Activated CD8-positive, alpha-beta memory T cell treated with anti-CD3 and anti-CD28 coated beads for 48 hours (primary cell): ENCODE results near the gene PLEKHM3.

Source experiments
- DNase-seq, 3 experiments: peaks; one replicate each; pipeline ENCODE4 v3.0.0-alpha.2; 2020; ENCODE audit warnings: low read depth in 2 of 3, low spot score in 2 of 3

PLEKHM3 gene

DNA sequence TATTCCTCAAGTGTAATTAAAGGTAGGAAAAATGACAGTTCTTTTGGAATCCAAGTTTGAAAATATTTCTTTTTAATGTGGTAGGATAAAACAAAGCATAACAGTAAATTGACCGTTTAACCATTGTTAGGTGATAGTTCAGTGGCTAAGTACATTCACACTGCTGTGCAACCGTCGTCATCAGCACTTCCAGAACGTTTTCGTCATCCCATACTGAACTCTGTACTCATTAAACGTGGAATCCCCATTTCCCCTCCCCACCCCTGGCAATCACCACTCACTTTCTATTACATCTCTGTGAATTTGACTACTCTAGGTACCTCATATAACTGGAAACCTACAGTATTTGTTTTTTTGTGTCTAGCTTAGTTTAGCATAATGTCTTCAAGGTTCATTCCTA, 222.7 kb downstream of the PLEKHM3 start:
- no peak for DNase-seq

DNA sequence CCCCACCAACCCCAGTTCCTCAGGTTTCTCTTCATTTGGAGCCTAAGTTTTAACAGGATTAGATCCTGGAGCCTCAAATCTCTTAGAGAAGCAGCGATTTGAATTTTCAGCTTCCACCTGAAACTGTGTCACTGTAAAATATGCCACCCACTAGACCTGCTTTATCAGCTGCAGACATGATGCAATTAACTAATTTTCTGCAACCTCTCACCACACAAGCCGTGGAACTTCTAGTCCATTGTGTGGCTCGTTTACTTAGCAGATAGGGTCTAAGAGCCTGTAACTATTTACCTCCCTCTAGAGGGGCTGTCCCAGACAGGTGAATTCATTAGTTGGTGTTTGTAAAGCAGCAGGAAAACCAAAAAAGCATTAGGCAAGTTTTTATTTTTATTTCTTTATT, 224.1 kb downstream of the PLEKHM3 start:
- no peak for DNase-seq

DNA sequence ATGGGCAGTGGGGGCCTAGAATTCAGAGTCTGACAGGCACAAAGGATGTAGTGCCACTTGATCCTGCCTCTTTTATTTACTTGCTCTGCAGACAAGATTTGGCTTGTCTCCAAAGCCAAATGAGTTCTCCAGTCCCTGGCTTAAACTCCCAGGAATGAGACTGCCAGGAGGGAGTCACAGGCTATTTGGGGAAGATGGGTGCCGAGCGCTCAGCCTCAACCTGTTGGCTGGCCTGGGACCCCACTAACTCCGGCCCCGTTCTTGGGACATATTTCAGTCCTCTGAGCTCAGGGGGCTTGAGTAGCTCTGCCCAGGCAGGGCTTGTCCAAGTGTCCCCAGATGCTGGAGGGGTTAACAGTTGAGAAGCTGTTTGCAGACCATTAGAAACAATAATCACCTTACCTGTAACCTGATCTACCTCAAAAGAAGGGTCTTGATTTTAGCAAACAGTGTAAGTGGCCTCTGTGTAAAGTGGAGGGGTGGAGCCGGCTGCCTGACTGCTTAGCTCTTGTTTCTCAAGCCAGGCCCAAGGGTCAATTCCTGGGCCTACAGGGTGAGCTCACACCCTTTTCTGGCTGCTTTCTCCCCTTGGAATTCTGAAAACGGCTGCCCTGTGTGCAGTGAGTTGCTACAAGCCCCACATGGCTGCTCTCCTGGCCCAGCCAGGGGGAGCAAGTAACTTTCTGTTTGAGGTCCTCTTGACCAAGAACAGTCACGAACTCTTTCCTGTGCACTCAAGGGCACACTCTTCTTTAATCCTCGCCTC, 228.6 kb downstream of the PLEKHM3 start:
- no peak for DNase-seq

DNA sequence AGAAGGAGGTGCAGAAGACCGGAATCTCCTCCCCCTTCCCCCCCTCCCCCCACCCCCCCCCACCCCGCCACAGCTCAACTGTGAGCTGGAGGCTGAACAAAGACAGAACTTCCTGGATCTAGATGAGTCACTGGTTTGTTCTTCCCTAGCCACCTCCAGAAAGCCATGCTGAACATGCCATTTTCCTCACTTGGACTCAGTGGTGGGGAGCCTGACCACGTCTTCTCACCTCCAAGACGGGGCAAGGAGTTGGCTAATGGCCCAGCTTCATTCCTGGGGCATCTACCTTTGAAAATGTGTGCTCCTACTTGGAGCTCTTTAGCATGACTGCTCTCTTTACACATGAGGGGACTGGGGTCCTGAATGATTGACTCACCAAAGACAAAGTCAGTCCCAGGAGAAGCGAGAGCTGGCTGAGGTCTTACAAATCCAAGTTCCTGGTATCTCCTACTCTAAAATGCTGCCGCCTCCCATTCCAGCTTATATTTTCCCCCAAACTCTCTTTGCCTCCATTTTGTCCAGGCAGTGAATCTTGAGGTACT, 233.0 kb downstream of the PLEKHM3 start:
- no peak for DNase-seq

DNA sequence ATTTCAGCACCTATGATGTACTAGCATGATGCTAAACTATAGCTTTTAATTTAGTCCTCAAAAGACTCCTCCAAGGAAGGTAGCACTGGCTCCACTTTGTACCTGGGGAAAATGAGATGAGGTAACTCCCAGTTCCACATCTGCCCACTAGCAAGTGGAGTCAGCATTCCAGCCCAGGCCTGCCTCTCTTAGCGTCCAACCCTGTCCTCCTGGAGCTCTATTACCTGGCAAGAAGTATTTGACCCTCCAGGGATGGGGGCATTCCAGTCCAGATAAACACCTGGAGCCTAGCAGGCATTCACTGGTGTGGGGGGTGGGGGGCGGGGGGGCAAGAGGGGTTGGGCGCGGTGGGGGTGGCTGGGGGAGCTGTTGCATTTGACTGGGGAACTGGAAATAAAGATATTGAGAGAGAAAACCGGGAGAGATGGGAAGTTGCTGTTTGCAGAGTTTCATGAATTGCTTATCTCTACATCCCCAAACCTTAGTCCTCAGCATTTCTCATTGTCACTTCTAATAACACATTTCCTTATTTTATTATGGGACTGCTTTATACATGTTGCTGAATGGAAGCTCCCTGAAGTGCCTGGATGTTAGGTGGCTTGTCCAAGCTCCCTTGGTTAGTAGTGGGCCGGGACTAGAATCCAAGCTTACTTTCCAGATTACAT, 233.6 kb downstream of the PLEKHM3 start:
- DNase-seq = no peak

DNA sequence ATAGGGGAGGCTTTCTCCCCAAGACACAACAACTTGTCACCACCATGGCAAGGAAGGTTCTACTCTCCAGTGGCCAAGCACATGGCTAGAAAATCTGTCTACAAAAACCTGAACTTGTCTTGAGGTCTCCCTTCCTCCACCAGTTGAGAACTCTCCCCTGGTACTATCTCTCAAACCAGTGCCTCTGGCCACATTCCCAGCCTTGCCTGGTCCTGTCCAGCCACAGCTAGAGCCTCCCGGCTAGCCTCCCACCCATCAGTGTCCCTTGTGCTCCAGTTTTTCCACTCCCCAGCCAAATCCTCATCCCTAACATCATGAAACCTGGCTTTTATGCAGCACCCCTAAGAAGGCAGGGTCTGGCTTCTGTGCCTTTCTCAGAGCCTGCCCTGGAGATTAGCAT, 234.4 kb downstream of the PLEKHM3 start:
- no peak for DNase-seq

DNA sequence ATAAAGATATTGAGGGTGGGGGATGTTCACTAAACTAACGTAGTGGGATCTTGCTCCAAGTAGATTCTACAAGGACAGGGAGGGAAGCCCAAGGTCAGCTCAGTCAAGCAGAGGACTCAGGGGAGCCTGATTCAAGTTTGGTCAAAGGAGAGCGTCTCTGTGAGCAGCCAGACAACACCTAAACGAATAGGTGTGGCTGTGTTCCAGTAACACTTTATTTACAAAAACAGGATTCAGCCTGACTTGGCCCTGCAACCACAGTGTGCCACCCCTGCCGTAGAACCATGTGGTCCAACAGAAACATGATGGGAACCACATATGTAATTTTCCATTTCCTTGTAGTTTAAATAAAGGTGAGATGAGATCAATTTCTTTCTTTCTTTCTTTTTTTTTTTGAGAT, 237.5 kb downstream of the PLEKHM3 start:
- DNase-seq = no peak

DNA sequence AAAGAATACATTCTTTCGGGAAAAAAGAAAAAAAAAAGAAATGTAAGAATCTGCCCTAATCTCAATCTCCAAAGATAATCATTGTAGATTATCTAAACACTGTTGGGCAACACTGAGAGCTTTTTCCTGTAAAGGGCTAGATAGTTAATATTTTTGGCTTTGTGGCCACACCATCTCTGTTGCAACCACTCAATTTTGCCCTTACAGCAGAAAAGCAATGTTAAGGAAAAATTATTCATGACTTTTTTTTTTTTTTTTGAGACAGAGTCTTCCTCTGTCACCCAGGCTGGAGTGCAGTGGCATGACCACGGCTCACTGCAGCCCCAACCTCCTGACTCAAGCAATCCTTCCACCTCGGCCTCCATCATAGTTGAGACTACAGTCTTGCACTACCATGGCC, 238.3 kb downstream of the PLEKHM3 start:
- DNase-seq = no peak

DNA sequence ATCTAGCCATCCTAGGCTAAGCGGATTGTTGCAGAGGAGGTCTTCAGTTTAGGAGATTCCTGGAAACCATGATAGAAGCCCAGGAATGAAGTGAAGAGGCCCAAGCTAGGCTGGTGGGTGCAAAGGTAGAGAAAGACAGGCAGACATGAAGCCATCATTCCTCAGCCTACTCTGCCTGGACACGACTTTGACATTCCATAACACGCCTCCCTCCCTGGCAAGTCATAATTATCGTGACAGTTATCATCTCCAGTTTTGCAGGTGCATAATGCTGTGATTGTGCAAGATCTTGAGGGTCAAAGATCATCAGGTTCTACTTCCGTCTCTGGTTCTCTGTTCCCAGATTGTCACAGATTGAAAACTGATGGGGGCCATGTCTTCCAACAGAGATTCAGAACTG, 240.4 kb downstream of the PLEKHM3 start:
- no peak for DNase-seq

DNA sequence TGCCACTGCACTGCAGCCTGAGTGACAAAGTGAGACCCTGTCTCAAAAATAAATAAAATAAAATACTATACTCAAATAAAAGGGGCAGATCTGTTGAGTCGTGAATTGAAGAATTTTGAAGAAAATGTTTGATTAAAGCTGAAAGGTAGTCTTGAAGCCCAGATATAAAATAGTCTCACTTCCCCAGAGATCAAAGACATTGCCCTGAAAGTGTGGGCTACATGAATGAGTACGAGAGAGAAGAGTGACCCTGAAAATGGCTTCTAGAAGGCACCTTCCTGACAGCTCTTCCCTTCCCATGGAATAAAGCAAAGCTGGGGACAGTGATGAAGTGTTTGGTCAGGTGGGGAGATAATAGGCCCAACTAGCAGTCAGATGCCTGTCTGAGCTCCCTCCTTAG, 241.8 kb downstream of the PLEKHM3 start:
- DNase-seq = no peak

DNA sequence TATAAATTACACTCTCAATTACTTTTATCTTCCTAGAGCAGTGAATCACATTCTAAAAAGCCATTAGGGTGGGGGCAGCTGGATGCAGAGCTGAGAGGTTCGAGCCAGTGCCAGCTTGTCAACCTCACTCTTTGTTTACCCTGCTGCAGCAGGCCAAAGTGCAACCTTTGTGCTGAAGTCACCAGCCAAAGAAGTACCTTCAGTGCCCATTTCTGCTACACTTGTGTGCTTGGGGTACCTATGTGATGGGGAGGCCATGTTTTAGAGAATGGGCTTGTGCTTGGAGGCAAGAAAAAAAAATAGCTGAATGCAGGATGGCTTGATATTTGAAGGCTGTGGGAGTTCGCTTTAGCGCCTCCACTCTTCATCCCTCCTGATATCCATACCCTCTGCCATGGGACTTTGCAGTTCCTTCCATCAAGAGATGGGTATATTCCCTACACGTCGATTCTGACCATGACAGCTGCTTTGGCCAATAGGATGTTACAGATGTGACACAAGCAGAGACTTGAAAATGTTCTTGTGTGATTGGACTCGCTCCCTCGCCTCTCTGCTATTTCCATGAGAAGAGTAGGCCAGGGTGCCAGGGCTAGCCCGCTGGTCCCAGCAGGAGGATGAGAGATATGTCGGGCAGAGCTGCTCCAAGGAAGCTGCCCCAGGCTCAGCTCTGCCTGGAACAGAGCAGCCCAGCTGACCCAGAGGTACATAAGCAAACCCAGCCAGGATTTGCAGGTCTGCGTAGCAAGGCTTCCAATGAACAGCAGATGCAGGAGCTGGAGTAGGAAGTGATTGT, 242.9 kb downstream of the PLEKHM3 start:
- no peak for DNase-seq

DNA sequence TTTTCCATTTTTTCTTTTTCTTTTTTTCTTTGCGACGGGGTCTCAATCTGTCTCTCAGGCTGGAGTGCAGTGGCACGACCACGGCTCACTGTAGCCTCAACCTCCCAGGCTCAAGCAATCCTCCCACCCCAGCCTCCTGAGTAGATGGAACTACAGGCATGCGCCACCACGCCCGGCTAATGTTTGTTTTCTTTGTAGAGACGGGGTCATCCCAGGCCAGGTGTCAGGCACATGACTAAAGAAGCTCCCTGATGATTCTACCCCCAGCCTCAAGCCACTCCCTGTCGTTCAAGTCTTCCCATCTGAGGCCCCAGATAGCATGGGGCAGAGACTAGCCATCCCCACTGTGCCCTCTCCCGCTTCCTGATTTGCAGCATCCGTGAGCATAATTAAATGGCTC, 245.8 kb downstream of the PLEKHM3 start:
- DNase-seq = no peak

DNA sequence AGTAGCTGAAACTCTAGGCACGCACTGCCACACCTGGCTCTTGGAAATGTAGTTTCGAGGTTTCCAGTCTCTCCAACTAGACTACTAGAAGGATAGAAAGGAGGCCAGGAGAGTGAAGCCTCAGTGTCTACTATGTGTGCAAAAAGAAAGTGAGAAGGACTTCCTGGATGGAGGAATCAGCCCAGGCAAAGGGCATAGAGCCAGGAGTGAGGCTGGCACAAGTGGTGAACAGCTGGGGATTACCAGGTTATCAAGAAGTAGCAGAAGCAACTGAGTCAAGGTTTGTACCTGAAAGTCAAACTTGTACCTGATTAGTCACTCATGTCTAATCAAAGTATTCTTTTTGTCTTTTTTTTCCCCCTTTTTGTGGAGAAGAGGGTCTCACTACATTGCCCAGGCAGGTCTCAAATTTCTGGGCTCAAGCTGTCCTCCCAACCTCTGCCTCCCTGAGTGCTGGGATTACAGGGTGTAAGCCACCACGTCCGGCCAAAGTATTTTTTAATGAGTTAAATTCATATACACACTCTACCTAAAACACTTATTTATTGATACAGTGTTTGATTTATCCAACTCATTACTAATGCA, 246.9 kb downstream of the PLEKHM3 start:
- no peak for DNase-seq

DNA sequence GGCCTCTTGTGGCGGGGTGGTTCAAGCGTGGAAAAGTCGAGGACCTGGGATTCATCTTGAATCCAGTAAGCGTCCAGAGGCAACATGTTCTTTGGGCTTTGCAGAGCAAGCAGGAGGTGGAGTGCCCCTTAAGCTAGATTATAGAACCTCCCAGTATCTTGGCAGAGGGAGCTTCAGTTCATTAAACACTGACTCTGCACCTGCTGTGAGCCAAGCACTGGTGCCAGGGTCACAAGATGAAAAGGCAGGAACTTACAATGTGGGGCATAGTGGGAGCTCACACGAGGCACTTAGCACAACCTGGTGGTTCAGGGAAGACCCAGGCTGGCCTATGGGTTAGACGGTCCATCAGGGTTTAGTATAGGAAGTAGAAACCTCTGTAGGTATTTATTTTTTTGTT, 248.2 kb downstream of the PLEKHM3 start:
- no peak for DNase-seq

DNA sequence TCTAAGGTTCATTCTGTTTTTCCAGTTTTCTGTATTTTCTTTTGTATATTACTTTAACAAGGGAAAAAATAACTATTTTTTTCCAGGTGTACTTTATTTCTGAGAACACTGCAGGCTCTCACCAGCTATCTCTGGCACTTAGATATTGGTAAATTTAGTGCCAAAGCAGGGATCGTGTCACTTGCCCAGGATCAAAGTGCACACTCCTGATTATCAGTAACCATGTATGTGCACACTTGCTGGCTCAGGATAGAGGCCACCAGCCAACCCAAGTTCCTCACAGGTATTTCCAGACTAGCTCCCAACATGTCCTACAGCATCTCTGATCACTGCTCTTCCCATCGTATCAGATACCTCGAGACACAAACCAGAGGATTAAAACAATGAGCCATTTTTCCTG, 249.9 kb downstream of the PLEKHM3 start:
- no peak for DNase-seq

DNA sequence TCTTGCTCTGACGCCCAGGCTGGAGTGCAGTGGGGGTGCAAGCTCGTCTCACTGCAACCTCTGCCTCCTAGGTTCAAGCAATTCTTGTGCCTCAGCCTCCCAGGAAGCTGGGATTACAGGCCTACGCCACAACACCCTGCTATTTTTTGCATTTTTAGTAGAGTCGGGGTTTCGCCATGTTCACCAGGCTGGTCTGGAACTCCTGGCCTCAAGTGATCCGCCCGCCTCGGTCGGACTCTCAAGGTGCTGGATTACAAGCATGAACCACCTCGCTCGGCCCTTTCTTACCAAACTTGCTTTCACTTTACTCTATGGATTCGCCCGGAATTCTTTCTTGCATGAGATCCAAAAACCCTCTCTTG, 252.5 kb downstream of the PLEKHM3 start:
- no peak for DNase-seq

DNA sequence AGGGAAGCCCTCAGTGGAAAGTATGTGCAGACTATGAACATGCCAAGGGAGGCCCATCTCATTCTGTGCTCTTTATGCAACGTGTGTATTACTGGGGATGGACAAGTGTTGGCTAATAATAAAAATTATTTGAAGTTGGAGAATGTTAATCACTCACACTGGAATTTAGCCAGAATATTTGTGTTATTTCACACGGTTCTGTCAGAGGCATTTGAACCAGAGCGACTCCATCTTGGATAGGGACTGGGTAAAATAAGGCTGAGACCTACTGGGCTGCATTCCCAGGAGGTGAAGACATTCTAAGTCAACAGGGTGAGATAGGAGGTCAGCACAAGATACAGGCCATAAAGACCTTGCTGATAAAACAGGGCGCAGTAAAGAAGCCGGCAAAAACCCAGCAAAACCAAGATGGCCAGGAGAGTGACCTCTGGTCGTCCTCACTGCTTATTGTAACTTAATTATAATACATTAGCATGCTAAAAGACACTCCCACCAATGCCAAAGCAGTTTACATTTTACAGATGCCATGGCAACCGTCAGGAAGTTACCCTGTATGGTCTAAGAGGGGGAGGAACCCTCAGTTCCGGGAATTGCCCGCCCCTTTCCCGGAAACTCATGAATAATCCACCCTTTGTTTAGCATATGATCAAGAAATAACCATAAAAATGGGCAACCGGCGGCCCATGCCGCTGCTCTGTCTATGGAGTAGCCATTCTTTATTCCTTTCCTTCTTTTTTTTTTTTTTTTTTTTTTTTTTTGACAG, 253.1 kb downstream of the PLEKHM3 start:
- no peak for DNase-seq

DNA sequence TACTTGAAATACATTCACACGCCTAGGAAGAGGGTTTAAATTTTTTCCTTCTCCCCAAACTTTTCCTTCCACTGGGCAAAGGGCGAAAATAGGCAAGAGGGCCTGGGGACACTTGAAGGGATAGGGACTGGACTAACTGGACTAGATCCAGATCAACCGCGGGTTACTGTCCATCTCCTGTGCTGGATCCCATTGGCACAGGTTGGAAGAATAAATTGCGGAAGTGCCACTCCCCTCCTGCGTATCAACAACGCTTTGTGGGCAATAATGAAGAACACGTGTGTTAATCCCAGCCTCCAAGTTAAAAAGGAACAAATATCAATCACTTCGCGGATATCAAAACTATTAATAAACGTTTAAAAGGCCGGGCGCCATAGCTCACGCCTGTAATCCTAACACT, 253.9 kb downstream of the PLEKHM3 start:
- no peak for DNase-seq
